PC-9 (cell line): Measurements from ENCODE around the gene DPH1. TPM values are rescaled to one million over a fixed set of nuclear protein-coding genes. Genes with fewer than 3 reads are reported as not detected.
A peak's percentile ranks its signal among the peaks of the same experiment; 100 is the strongest.

Experiments
- BruUV-seq: library from RNA; stranded (reverse); fragments of 400-500 nt; replicated peaks from 2 replicates; lab custom pipeline; 2021; lab: Mats Ljungman, UMichigan
- CTCF ChIA-PET: fragments of 300-600 bp; sonication (Branson Sonifier 250); formaldehyde crosslinking; loops from one replicate; lab custom pipeline; 2022; ENCODE audit warnings: antibody characterized with exemption; lab: Charles Lee
- POLR2A ChIA-PET: fragments of 300-600 bp; sonication (Branson Sonifier 250); formaldehyde crosslinking; loops from one replicate; lab custom pipeline; 2022; ENCODE audit warnings: antibody characterized with exemption; ENCODE audit not compliant: unreplicated experiment; lab: Charles Lee
- DNase-seq, 2 experiments: peaks; one replicate each; pipeline versions ENCODE4 v3.0.0 to v3.0.0-alpha.2; 2015 to 2022; ENCODE audit warnings: mixed read lengths in 1 of 2
- H2AFZ ChIP-seq: fragments of 200-600 bp; sonication (generic); 2 replicates; pipeline ENCODE4 v1.8.1; 2017; ENCODE audit warnings: antibody characterized with exemption
- H3F3A ChIP-seq: fragments of 200-600 bp; sonication (generic); 2 replicates; pipeline ENCODE4 v1.8.1; 2017; ENCODE audit warnings: antibody characterized with exemption, mild to moderate bottlenecking, low read depth; ENCODE audit not compliant: insufficient read depth
- H3K27ac ChIP-seq: fragments of 200-600 bp; sonication (generic); 2 replicates; pipeline ENCODE4 v1.6.1; 2016; ENCODE audit warnings: mixed run types
- H3K27me3 ChIP-seq: fragments of 200-600 bp; sonication (generic); 2 replicates; pipeline ENCODE4 v1.6.1; 2016; ENCODE audit warnings: low read depth, mixed run types; ENCODE audit not compliant: insufficient read depth
- H3K36me3 ChIP-seq: fragments of 200-600 bp; sonication (generic); 2 replicates; pipeline ENCODE4 v1.6.1; 2016; ENCODE audit warnings: low read depth, mixed run types
- H3K4me1 ChIP-seq: fragments of 200-600 bp; sonication (generic); replicated peaks from 2 replicates; pipeline ENCODE4 v1.6.1; 2016; ENCODE audit warnings: mixed run types; ENCODE audit not compliant: insufficient read depth
- H3K4me2 ChIP-seq: fragments of 200-600 bp; sonication (generic); 2 replicates; pipeline ENCODE4 v1.6.1; 2017; ENCODE audit warnings: mixed run types
- H3K4me3 ChIP-seq: fragments of 200-600 bp; sonication (generic); 2 replicates; pipeline ENCODE4 v1.6.1; 2016; ENCODE audit warnings: mixed run types
- H3K79me2 ChIP-seq: fragments of 200-600 bp; sonication (generic); 2 replicates; pipeline ENCODE4 v1.6.1; 2017; ENCODE audit warnings: low read depth, mixed run types
- H3K9me2 ChIP-seq: fragments of 200-600 bp; sonication (generic); 2 replicates; pipeline ENCODE4 v1.8.1; 2017; ENCODE audit warnings: mild to moderate bottlenecking; ENCODE audit not compliant: insufficient read depth
- H3K9me3 ChIP-seq: fragments of 200-600 bp; sonication (generic); 2 replicates; pipeline ENCODE4 v1.8.1; 2016; ENCODE audit warnings: low read depth; ENCODE audit not compliant: insufficient read depth
- H4K20me1 ChIP-seq: fragments of 200-600 bp; sonication (generic); 2 replicates; pipeline ENCODE4 v1.8.1; 2017; ENCODE audit not compliant: insufficient read depth
- CTCF ChIP-seq: fragments of 200-600 bp; sonication (generic); conservative IDR thresholded peaks from 2 replicates; pipeline ENCODE4 v1.6.1; 2017; ENCODE audit warnings: mixed run types, antibody characterized with exemption, mild to moderate bottlenecking, moderate library complexity
- EZH2 ChIP-seq: fragments of 200-600 bp; sonication (generic); IDR thresholded peaks from 2 replicates; pipeline ENCODE4 v1.8.0; 2017; ENCODE audit warnings: antibody characterized with exemption, low read depth
- intact Hi-C: fragments of 100-400 bp; cut with micrococcal nuclease; formaldehyde crosslinking; loops from one replicate; pipeline ENCODE4 v1.10.0; 2022; ENCODE audit not compliant: unreplicated experiment
- total RNA-seq: library from RNA; stranded (reverse); gene quantifications from 2 replicates; pipeline ENCODE4 v1.2.3, GENCODE V29; 2021

DPH1 gene
- total RNA-seq, 1 experiment from 2014 or later, result 36.7 TPM

GRCh38 chr17:2090210-2090641 lies 60.3 kb downstream of the DPH1 start:
- H3K9me3 ChIP-seq, result no peaks in the 10 kb centered on the region
- H3K27me3 ChIP-seq, result no peaks in the 10 kb centered on the region
- BruUV-seq, result no TSS peak
- no peaks in the 10 kb centered on the region for H3K79me2 ChIP-seq
- no peak overlapping the region for H3K4me3 ChIP-seq
- no peaks in the 10 kb centered on the region for H4K20me1 ChIP-seq
- POLR2A ChIA-PET, result no interaction called here
- H3K27ac ChIP-seq, result no peak overlapping the region
- H3F3A ChIP-seq, result peaks cover 31% of the 10 kb centered on the region; the same call in 1 of the 2 replicates
- TF ChIP-seq EZH2, result no peak
- no peak for TF ChIP-seq CTCF
- intact Hi-C loops, result no loop called here
- H2AFZ ChIP-seq, result no peak overlapping the region
- DNase-seq, result no peak
- CTCF ChIA-PET, result interaction anchor here (0.7 kb wide), 1 partner anchor 13 kb away, joined by 5 read pairs; no protein-coding TSS in a partner anchor
- no peak overlapping the region for H3K4me2 ChIP-seq
- H3K36me3 ChIP-seq, result no peaks in the 10 kb centered on the region
- H3K4me1 ChIP-seq, result peaks cover 24% of the 10 kb centered on the region
- no peaks in the 10 kb centered on the region for H3K9me2 ChIP-seq

DNA sequence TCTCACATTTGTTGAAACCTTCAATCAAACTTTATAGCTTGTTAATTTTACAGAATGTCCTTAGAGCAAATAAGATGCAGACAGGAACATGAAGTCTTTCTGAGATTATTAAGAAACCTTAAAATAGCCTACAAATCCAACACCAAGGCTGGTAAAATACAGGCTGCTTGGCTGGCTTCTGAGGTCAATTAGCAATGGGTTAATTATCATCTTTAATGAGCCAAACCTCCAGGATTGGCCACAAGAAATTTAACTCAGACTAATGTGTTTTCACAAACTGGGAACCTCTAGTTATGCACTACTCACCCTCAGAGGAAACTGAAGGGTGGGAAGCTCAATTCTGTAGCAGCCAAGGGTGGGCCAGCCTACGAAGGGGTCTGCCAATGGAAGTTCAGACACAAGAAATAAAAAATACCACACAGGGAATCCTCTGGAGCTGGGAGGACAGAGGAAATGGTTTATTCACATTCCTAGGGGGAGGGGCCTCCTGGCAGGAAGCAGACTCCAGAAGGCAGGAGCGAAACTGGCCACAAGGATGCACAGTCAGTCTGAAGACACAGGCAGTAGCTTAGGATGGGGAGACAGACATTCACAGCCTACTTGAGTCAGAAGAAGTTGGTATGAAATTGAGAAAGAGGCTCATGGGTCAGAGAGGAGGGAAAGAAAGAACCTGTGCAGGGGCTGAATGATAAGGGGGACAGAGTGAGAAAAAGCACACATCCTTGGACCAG lies 61.0 kb downstream of the DPH1 start:
- no peaks in the 10 kb centered on the region for H3K36me3 ChIP-seq
- peak; percentile 34 for DNase-seq
- ChIA-PET POLR2A (interaction anchor here (0.6 kb wide), 1 partner anchor 42 kb away, joined by 3 read pairs; no protein-coding TSS in a partner anchor), CTCF (no interaction called here)
- TF ChIP-seq EZH2 (no peak), CTCF (no peak)
- H3K4me2 ChIP-seq, result no peak overlapping the region
- peaks cover 17% of the 10 kb centered on the region for H3K4me1 ChIP-seq
- H3K79me2 ChIP-seq, result no peaks in the 10 kb centered on the region
- no peaks in the 10 kb centered on the region for H4K20me1 ChIP-seq
- peaks cover 24% of the 10 kb centered on the region; the same call in 1 of the 2 replicates for H3F3A ChIP-seq
- BruUV-seq, result no TSS peak
- H3K27ac ChIP-seq, result no peak overlapping the region
- H3K9me2 ChIP-seq, result no peaks in the 10 kb centered on the region
- intact Hi-C loops, result no loop called here
- no peaks in the 10 kb centered on the region for H3K9me3 ChIP-seq
- no peaks in the 10 kb centered on the region for H3K27me3 ChIP-seq
- H3K4me3 ChIP-seq, result no peak overlapping the region
- no peak overlapping the region for H2AFZ ChIP-seq

DNA sequence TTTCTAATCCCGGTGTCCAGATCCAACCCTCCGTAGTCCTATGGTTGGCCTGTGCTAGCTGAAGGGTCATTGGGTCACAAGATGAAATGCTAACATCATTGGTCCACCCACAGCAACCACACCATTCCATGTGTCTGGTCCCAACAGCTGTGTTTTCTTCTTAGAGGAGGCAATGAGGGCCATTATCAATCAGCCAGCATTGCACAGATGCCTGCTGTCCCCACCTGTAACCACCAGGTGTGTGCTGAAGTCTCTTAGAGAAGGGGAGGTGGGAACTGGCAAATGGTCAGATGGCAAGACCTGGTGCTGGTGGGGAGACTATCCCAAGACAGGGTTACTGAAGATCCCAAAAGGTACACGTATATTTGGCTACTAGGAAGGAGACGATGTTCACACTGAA lies 62.3 kb downstream of the DPH1 start:
- no peak overlapping the region for H3K4me2 ChIP-seq
- peaks cover 17% of the 10 kb centered on the region; the same call in 1 of the 2 replicates for H3F3A ChIP-seq
- H3K9me3 ChIP-seq, result no peaks in the 10 kb centered on the region
- H3K4me1 ChIP-seq, result peaks cover 12% of the 10 kb centered on the region
- no peaks in the 10 kb centered on the region for H3K9me2 ChIP-seq
- no peak for DNase-seq
- ChIA-PET POLR2A (no interaction called here), CTCF (no interaction called here)
- no peaks in the 10 kb centered on the region for H3K79me2 ChIP-seq
- intact Hi-C loops, result no loop called here
- TF ChIP-seq EZH2 (no peak), CTCF (no peak)
- H3K36me3 ChIP-seq, result no peaks in the 10 kb centered on the region
- H3K4me3 ChIP-seq, result no peak overlapping the region
- no peaks in the 10 kb centered on the region for H3K27me3 ChIP-seq
- no peak overlapping the region for H2AFZ ChIP-seq
- no peaks in the 10 kb centered on the region for H4K20me1 ChIP-seq
- no peak overlapping the region; the same call in 1 of the 2 replicates for H3K27ac ChIP-seq
- no TSS peak for BruUV-seq
